ENCODE data around the gene TRNAU1AP.
"Not testable (repeated sequence)": the region's sequence is repeated elsewhere in the genome, so short reads cannot be mapped to it uniquely, and the experiment has no call there.

Gene TRNAU1AP

GRCh38 chr1:28510273-28510969, 42.5 kb upstream of the TRNAU1AP start:
- Histone ChIP-seq H3K4me3 (ENCODE audit: low read depth in 1 of 5, low read length in 5 of 5) (no peak overlapping the region), H3K36me3 (ENCODE audit: control insufficient read depth in 5 of 5, insufficient read depth in 5 of 5, low read length in 5 of 5) (peaks cover 9 to 53% (median 36%) of the 10 kb centered on the region in 5 donors), H3K4me1 (ENCODE audit: control insufficient read depth in 5 of 5, insufficient read depth in 5 of 5, low read length in 5 of 5) (peaks cover 7 to 57% (median 52%) of the 10 kb centered on the region in 5 donors), H3K27ac (ENCODE audit: low read depth, low read length) (no peak overlapping the region), H3K9ac (ENCODE audit: low read length in 5 of 5) (peak overlapping the region in 2 of 5 donors; percentile 0 to 32), H3K9me3 (ENCODE audit: control insufficient read depth in 5 of 5, low read length in 5 of 5) (no peaks in the 10 kb centered on the region), H3K27me3 (ENCODE audit: control insufficient read depth in 5 of 5, insufficient read depth in 4 of 5, low read length in 5 of 5) (no peaks in the 10 kb centered on the region)

GRCh38 chr1:28510970-28511440, 41.9 kb upstream of the TRNAU1AP start:
- no peaks in the 10 kb centered on the region for H3K27me3 ChIP-seq (ENCODE audit: control insufficient read depth in 5 of 5, insufficient read depth in 4 of 5, low read length in 5 of 5)
- H3K9ac ChIP-seq (ENCODE audit: low read length in 5 of 5): peak overlapping the region in 2 of 5 donors; percentile 0 to 32
- no peak overlapping the region for H3K27ac ChIP-seq (ENCODE audit: low read depth, low read length)
- H3K36me3 ChIP-seq (ENCODE audit: control insufficient read depth in 5 of 5, insufficient read depth in 5 of 5, low read length in 5 of 5): peaks cover 9 to 53% (median 36%) of the 10 kb centered on the region in 5 donors
- peaks cover 5 to 57% (median 51%) of the 10 kb centered on the region in 5 donors for H3K4me1 ChIP-seq (ENCODE audit: control insufficient read depth in 5 of 5, insufficient read depth in 5 of 5, low read length in 5 of 5)
- H3K9me3 ChIP-seq (ENCODE audit: control insufficient read depth in 5 of 5, low read length in 5 of 5): no peaks in the 10 kb centered on the region
- H3K4me3 ChIP-seq (ENCODE audit: low read depth in 1 of 5, low read length in 5 of 5): no peak overlapping the region

- H3K4me3 ChIP-seq (ENCODE audit: low read depth in 1 of 5, low read length in 5 of 5): no peak overlapping the region
- no peak overlapping the region for H3K27ac ChIP-seq (ENCODE audit: low read depth, low read length)
- no peaks in the 10 kb centered on the region for H3K9me3 ChIP-seq (ENCODE audit: control insufficient read depth in 5 of 5, low read length in 5 of 5)
- H3K4me1 ChIP-seq (ENCODE audit: control insufficient read depth in 5 of 5, insufficient read depth in 5 of 5, low read length in 5 of 5): peaks cover 5 to 50% (median 41%) of the 10 kb centered on the region in 5 donors
- peak overlapping the region in 3 of 5 donors; percentile 51 to 56 (median 55) for H3K9ac ChIP-seq (ENCODE audit: low read length in 5 of 5)
- H3K36me3 ChIP-seq (ENCODE audit: control insufficient read depth in 5 of 5, insufficient read depth in 5 of 5, low read length in 5 of 5): peaks cover 9 to 53% (median 36%) of the 10 kb centered on the region in 5 donors
- no peaks in the 10 kb centered on the region for H3K27me3 ChIP-seq (ENCODE audit: control insufficient read depth in 5 of 5, insufficient read depth in 4 of 5, low read length in 5 of 5)
These were observed 40.8 kb upstream of the TRNAU1AP start for GRCh38 chr1:28512058-28512611.

GRCh38 chr1:28514445-28514933, 38.4 kb upstream of the TRNAU1AP start:
- Histone ChIP-seq H3K36me3 (ENCODE audit: control insufficient read depth in 5 of 5, insufficient read depth in 5 of 5, low read length in 5 of 5) (peaks cover 9 to 40% (median 23%) of the 10 kb centered on the region in 5 donors), H3K4me1 (ENCODE audit: control insufficient read depth in 5 of 5, insufficient read depth in 5 of 5, low read length in 5 of 5) (peaks cover 10 to 41% (median 32%) of the 10 kb centered on the region in 5 donors)
- not testable (repeated sequence) for H3K27ac ChIP-seq (ENCODE audit: low read depth, low read length); H3K9me3 ChIP-seq (ENCODE audit: control insufficient read depth in 5 of 5, low read length in 5 of 5); H3K4me3 ChIP-seq (ENCODE audit: low read depth in 1 of 5, low read length in 5 of 5); H3K9ac ChIP-seq (ENCODE audit: low read length in 5 of 5); H3K27me3 ChIP-seq (ENCODE audit: control insufficient read depth in 5 of 5, insufficient read depth in 4 of 5, low read length in 5 of 5)

GRCh38 chr1:28516518-28516956, 36.3 kb upstream of the TRNAU1AP start:
- Histone ChIP-seq H3K36me3 (ENCODE audit: control insufficient read depth in 5 of 5, insufficient read depth in 5 of 5, low read length in 5 of 5) (peaks cover 2 to 20% (median 6%) of the 10 kb centered on the region in 5 donors), H3K4me1 (ENCODE audit: control insufficient read depth in 5 of 5, insufficient read depth in 5 of 5, low read length in 5 of 5) (peaks cover 8 to 25% (median 20%) of the 10 kb centered on the region in 5 donors), H3K4me3 (ENCODE audit: low read depth in 1 of 5, low read length in 5 of 5) (no peak overlapping the region), H3K27ac (ENCODE audit: low read depth, low read length) (no peak overlapping the region), H3K27me3 (ENCODE audit: control insufficient read depth in 5 of 5, insufficient read depth in 4 of 5, low read length in 5 of 5) (no peaks in the 10 kb centered on the region), H3K9ac (ENCODE audit: low read length in 5 of 5) (no peak overlapping the region), H3K9me3 (ENCODE audit: control insufficient read depth in 5 of 5, low read length in 5 of 5) (no peaks in the 10 kb centered on the region)

GRCh38 chr1:28517649-28517999, 35.3 kb upstream of the TRNAU1AP start:
- H3K4me1 ChIP-seq (ENCODE audit: control insufficient read depth in 5 of 5, insufficient read depth in 5 of 5, low read length in 5 of 5): peaks cover 8 to 18% (median 14%) of the 10 kb centered on the region in 5 donors
- no peaks in the 10 kb centered on the region for H3K9me3 ChIP-seq (ENCODE audit: control insufficient read depth in 5 of 5, low read length in 5 of 5)
- H3K27ac ChIP-seq (ENCODE audit: low read depth, low read length): peak overlapping the region; percentile 60
- no peaks in the 10 kb centered on the region for H3K27me3 ChIP-seq (ENCODE audit: control insufficient read depth in 5 of 5, insufficient read depth in 4 of 5, low read length in 5 of 5)
- peak overlapping the region in 4 of 5 donors; percentile 43 to 81 (median 70) for H3K4me3 ChIP-seq (ENCODE audit: low read depth in 1 of 5, low read length in 5 of 5)
- H3K9ac ChIP-seq (ENCODE audit: low read length in 5 of 5): peak overlapping the region in 4 of 5 donors; percentile 49 to 76 (median 64)
- peaks cover 0 to 13% (median 4%) of the 10 kb centered on the region in 5 donors for H3K36me3 ChIP-seq (ENCODE audit: control insufficient read depth in 5 of 5, insufficient read depth in 5 of 5, low read length in 5 of 5)

- Histone ChIP-seq H3K4me1 (ENCODE audit: control insufficient read depth in 5 of 5, insufficient read depth in 5 of 5, low read length in 5 of 5) (peaks cover 8 to 18% (median 14%) of the 10 kb centered on the region in 5 donors), H3K9ac (ENCODE audit: low read length in 5 of 5) (peak overlapping the region; percentile 57 to 87 (median 76)), H3K4me3 (ENCODE audit: low read depth in 1 of 5, low read length in 5 of 5) (peak overlapping the region; percentile 64 to 82 (median 70)), H3K36me3 (ENCODE audit: control insufficient read depth in 5 of 5, insufficient read depth in 5 of 5, low read length in 5 of 5) (peaks cover 0 to 10% (median 4%) of the 10 kb centered on the region in 5 donors), H3K27ac (ENCODE audit: low read depth, low read length) (peak overlapping the region; percentile 60), H3K9me3 (ENCODE audit: control insufficient read depth in 5 of 5, low read length in 5 of 5) (no peaks in the 10 kb centered on the region), H3K27me3 (ENCODE audit: control insufficient read depth in 5 of 5, insufficient read depth in 4 of 5, low read length in 5 of 5) (no peaks in the 10 kb centered on the region)
These were observed 34.7 kb upstream of the TRNAU1AP start for GRCh38 chr1:28518000-28518744.

GRCh38 chr1:28518745-28519341, 34.0 kb upstream of the TRNAU1AP start:
- peak overlapping the region; percentile 30 for H3K27ac ChIP-seq (ENCODE audit: low read depth, low read length)
- peaks cover 8 to 18% (median 14%) of the 10 kb centered on the region in 5 donors for H3K4me1 ChIP-seq (ENCODE audit: control insufficient read depth in 5 of 5, insufficient read depth in 5 of 5, low read length in 5 of 5)
- H3K9me3 ChIP-seq (ENCODE audit: control insufficient read depth in 5 of 5, low read length in 5 of 5): no peaks in the 10 kb centered on the region
- peaks cover 0 to 5% (median 0%) of the 10 kb centered on the region in 5 donors for H3K36me3 ChIP-seq (ENCODE audit: control insufficient read depth in 5 of 5, insufficient read depth in 5 of 5, low read length in 5 of 5)
- peak overlapping the region; percentile 64 to 82 (median 70) for H3K4me3 ChIP-seq (ENCODE audit: low read depth in 1 of 5, low read length in 5 of 5)
- H3K9ac ChIP-seq (ENCODE audit: low read length in 5 of 5): peak overlapping the region in 4 of 5 donors; percentile 52 to 87 (median 78)
- no peaks in the 10 kb centered on the region for H3K27me3 ChIP-seq (ENCODE audit: control insufficient read depth in 5 of 5, insufficient read depth in 4 of 5, low read length in 5 of 5)

GRCh38 chr1:28519946-28520725, 32.7 kb upstream of the TRNAU1AP start:
- H3K9ac ChIP-seq (ENCODE audit: low read length in 5 of 5): no peak overlapping the region
- no peak overlapping the region for H3K4me3 ChIP-seq (ENCODE audit: low read depth in 1 of 5, low read length in 5 of 5)
- H3K36me3 ChIP-seq (ENCODE audit: control insufficient read depth in 5 of 5, insufficient read depth in 5 of 5, low read length in 5 of 5): no peaks in the 10 kb centered on the region
- no peak overlapping the region for H3K27ac ChIP-seq (ENCODE audit: low read depth, low read length)
- H3K9me3 ChIP-seq (ENCODE audit: control insufficient read depth in 5 of 5, low read length in 5 of 5): no peaks in the 10 kb centered on the region
- peaks cover 8 to 18% (median 14%) of the 10 kb centered on the region in 5 donors for H3K4me1 ChIP-seq (ENCODE audit: control insufficient read depth in 5 of 5, insufficient read depth in 5 of 5, low read length in 5 of 5)
- no peaks in the 10 kb centered on the region for H3K27me3 ChIP-seq (ENCODE audit: control insufficient read depth in 5 of 5, insufficient read depth in 4 of 5, low read length in 5 of 5)

Data from subcutaneous abdominal adipose tissue (tissue), 5 donors.